ENCODE data around the gene LHPP. TPM values are rescaled to one million over a fixed set of nuclear protein-coding genes. Genes with fewer than 3 reads are reported as not detected.

Gene LHPP
- total and polyA plus RNA-seq, 2 experiments from 2014 or later, result 19.0 to 22.9 TPM

DNA sequence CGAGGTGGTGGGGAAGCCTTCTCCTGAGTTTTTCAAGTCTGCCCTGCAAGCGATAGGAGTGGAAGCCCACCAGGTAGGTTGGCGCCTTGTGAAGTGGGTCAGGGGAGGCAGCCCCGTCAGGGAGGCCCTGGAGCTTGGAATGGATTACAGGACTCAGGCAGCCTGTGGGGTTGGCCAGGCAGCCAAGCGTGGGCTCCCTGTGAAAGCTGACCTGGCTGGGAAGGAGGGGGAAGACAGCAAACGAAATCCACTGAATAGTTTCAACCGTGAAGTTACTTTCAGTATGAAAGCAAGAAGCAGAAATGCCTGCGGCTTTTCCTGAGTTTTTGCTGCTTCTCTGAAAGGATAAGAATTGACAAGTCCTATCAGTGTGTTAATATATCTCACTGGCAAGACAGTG is 36.4 kb downstream of the LHPP start:
- Histone ChIP-seq H3K36me3 (ENCODE audit: low read depth) (peaks cover 8% of the 10 kb centered on the region), H2AFZ (no peak overlapping the region), H3K27ac (no peak overlapping the region), H3K4me2 (ENCODE audit: unreplicated experiment) (no peak overlapping the region), H3F3A (ENCODE audit: insufficient read depth) (no peaks in the 10 kb centered on the region), H3K79me2 (ENCODE audit: insufficient read depth) (no peaks in the 10 kb centered on the region), H3K9ac (no peak overlapping the region), H3K4me3 (no peak overlapping the region), H3K4me1 (ENCODE audit: insufficient read depth) (no peaks in the 10 kb centered on the region), H3K27me3 (replicated peaks; ENCODE audit: insufficient read depth) (no peaks in the 10 kb centered on the region), H3K9me3 (ENCODE audit: low read depth) (no peaks in the 10 kb centered on the region), H3K9me2 (ENCODE audit: insufficient read depth) (no peaks in the 10 kb centered on the region), H4K20me1 (ENCODE audit: insufficient read depth) (no peaks in the 10 kb centered on the region)
- in situ Hi-C loops (cut with MboI), result no loop called here
- WGBS, 2 experiments (ENCODE audit: low coverage in 1 of 2, low lambda C conversion rate in 2 of 2, missing lambda C conversion rate in 2 of 2), result 89 to 95% methylated on average over 8 of the region's 8 CpGs
- TF ChIP-seq EZH2phosphoT487 (IDR thresholded peaks at IDR 0.05; ENCODE audit: insufficient read depth, low read depth), result no peak
- no peak for TF ChIP-seq EZH2 (IDR thresholded peaks at IDR 0.05; ENCODE audit: insufficient read depth, poor library complexity, severe bottlenecking)
- DNase-seq, result no peak

DNA sequence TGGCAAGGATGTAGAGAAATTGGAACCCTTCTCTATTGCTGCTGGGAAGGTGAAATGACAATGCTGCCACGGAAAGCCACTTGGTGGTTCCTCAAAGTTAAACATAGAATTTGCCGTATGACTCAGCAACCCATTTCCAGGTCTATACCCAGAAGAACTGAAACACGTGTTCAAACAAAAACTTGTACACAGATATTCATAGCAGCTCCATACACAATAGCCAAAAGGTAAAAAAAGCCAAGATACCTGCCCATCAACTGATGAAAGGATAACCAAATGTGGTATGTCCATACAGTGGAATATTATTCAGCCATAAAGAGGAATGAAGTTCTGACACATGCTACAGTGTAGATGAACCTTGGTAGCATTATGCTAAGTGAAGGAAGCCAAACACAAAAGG is 39.1 kb downstream of the LHPP start:
- H3K79me2 ChIP-seq (ENCODE audit: insufficient read depth), result no peaks in the 10 kb centered on the region
- no peak overlapping the region for H3K4me2 ChIP-seq (ENCODE audit: unreplicated experiment)
- no peaks in the 10 kb centered on the region for H3K27me3 ChIP-seq (replicated peaks; ENCODE audit: insufficient read depth)
- no peak overlapping the region for H3K27ac ChIP-seq
- in situ Hi-C loops (cut with MboI), result no loop called here
- peaks cover 8% of the 10 kb centered on the region for H3K36me3 ChIP-seq (ENCODE audit: low read depth)
- H3K4me3 ChIP-seq, result no peak overlapping the region
- 89 to 96% methylated on average over 3 of the region's 3 CpGs for WGBS, 2 experiments (ENCODE audit: low coverage in 1 of 2, low lambda C conversion rate in 2 of 2, missing lambda C conversion rate in 2 of 2)
- H3K9me2 ChIP-seq (ENCODE audit: insufficient read depth), result no peaks in the 10 kb centered on the region
- H3K9me3 ChIP-seq (ENCODE audit: low read depth), result no peaks in the 10 kb centered on the region
- H3K4me1 ChIP-seq (ENCODE audit: insufficient read depth), result no peaks in the 10 kb centered on the region
- no peaks in the 10 kb centered on the region for H4K20me1 ChIP-seq (ENCODE audit: insufficient read depth)
- no peak for DNase-seq
- TF ChIP-seq EZH2phosphoT487 (IDR thresholded peaks at IDR 0.05; ENCODE audit: insufficient read depth, low read depth) (no peak), EZH2 (IDR thresholded peaks at IDR 0.05; ENCODE audit: insufficient read depth, poor library complexity, severe bottlenecking) (no peak)
- H2AFZ ChIP-seq, result no peak overlapping the region
- H3K9ac ChIP-seq, result no peak overlapping the region
- H3F3A ChIP-seq (ENCODE audit: insufficient read depth), result no peaks in the 10 kb centered on the region

DNA sequence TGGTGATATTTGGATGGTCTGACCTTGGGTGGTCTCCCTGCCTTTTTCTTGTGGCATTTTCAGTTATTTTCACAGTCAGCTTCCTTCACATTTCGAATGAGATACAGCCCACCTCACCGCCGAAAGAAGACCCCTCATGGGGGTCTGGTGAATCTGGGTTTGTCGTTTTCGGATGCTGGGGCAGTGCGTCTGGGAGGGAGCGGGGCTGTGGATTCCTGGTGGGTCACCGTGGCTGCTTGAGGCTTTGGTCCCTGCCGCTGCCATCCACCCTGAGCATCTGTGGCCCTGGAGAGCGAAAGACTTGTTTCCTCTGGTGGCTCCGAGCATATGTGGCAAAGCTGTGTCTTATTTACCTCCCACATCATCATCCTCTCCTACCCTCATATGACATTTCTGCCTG is 43.1 kb downstream of the LHPP start:
- WGBS, 2 experiments (ENCODE audit: low coverage in 1 of 2, low lambda C conversion rate in 2 of 2, missing lambda C conversion rate in 2 of 2), result 85 to 87% methylated on average over 11 of the region's 11 CpGs

DNA sequence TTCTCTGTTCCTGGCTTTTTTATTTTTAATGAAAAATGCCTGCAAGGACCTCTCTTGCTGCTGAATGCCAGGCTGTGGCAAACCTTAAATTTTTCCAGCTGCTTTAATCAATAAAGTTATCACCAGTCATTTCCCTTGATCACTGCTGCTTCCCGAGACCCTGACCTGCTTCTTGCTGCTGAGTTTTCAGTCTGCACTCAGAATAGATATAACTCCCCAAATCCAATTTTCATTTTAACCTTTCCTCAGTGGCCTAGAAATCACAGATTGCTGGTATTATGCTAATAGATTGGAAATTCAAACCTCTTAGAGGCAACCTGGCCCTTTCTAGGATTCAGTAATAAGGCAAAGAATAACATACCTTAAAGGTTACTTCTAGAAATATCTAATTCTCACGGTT is 43.7 kb downstream of the LHPP start:
- TF ChIP-seq EZH2 (IDR thresholded peaks at IDR 0.05; ENCODE audit: insufficient read depth, poor library complexity, severe bottlenecking) (no peak), EZH2phosphoT487 (IDR thresholded peaks at IDR 0.05; ENCODE audit: insufficient read depth, low read depth) (no peak)
- Histone ChIP-seq H3F3A (ENCODE audit: insufficient read depth) (no peaks in the 10 kb centered on the region), H3K4me1 (ENCODE audit: insufficient read depth) (no peaks in the 10 kb centered on the region), H2AFZ (no peak overlapping the region), H4K20me1 (ENCODE audit: insufficient read depth) (no peaks in the 10 kb centered on the region), H3K36me3 (ENCODE audit: low read depth) (peaks cover 8% of the 10 kb centered on the region), H3K9ac (no peak overlapping the region), H3K9me2 (ENCODE audit: insufficient read depth) (no peaks in the 10 kb centered on the region), H3K9me3 (ENCODE audit: low read depth) (no peaks in the 10 kb centered on the region), H3K27me3 (replicated peaks; ENCODE audit: insufficient read depth) (no peaks in the 10 kb centered on the region), H3K4me2 (ENCODE audit: unreplicated experiment) (no peak overlapping the region), H3K4me3 (no peak overlapping the region), H3K79me2 (ENCODE audit: insufficient read depth) (no peaks in the 10 kb centered on the region), H3K27ac (no peak overlapping the region)
- 77 to 79% methylated on average over 2 of the region's 2 CpGs for WGBS, 2 experiments (ENCODE audit: low coverage in 1 of 2, low lambda C conversion rate in 2 of 2, missing lambda C conversion rate in 2 of 2)
- in situ Hi-C loops (cut with MboI), result no loop called here
- no peak for DNase-seq

More for the DNA sequence above, 43.1 kb downstream of the LHPP start:
- Histone ChIP-seq H3K9me3 (ENCODE audit: low read depth) (no peaks in the 10 kb centered on the region), H2AFZ (no peak overlapping the region), H3K36me3 (ENCODE audit: low read depth) (peaks cover 8% of the 10 kb centered on the region), H3K4me2 (ENCODE audit: unreplicated experiment) (no peak overlapping the region), H3K9me2 (ENCODE audit: insufficient read depth) (no peaks in the 10 kb centered on the region), H3K27ac (no peak overlapping the region), H3K9ac (no peak overlapping the region), H4K20me1 (ENCODE audit: insufficient read depth) (no peaks in the 10 kb centered on the region), H3K4me1 (ENCODE audit: insufficient read depth) (no peaks in the 10 kb centered on the region), H3F3A (ENCODE audit: insufficient read depth) (no peaks in the 10 kb centered on the region), H3K27me3 (replicated peaks; ENCODE audit: insufficient read depth) (no peaks in the 10 kb centered on the region), H3K4me3 (no peak overlapping the region), H3K79me2 (ENCODE audit: insufficient read depth) (no peaks in the 10 kb centered on the region)
- TF ChIP-seq EZH2phosphoT487 (IDR thresholded peaks at IDR 0.05; ENCODE audit: insufficient read depth, low read depth) (no peak), EZH2 (IDR thresholded peaks at IDR 0.05; ENCODE audit: insufficient read depth, poor library complexity, severe bottlenecking) (no peak)
- in situ Hi-C loops (cut with MboI), result no loop called here
- DNase-seq, result no peak

DNA sequence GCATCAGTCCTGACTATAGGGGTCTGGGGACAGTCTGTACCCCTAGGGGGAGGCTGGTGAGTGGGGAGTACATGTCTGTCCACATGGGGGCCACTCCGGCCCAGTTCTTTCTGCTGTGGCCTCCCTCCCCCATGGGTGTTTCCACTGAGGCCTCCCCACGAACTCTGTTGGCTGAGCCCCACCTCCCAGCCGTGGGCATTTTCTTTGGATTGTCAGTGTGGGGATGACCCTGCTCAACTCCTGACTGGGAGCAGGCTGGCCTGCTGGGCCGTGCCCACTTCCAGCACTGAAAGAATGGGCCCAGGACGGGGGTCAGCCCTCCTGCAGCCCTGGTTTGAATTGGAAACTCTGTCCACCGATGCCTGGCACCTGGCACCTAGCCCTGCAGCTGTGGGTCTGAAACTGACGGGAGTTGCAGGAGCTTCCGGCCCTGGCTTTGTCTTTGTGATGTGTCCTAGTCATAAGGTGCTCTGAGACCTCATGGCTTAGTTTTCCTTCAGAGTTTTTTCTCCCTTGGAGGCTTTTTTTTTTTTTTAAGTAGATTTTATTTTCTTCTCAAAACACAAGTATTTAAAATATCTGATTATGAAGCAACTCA is 46.5 kb downstream of the LHPP start:
- TF ChIP-seq EZH2phosphoT487 (IDR thresholded peaks at IDR 0.05; ENCODE audit: insufficient read depth, low read depth) (no peak), EZH2 (IDR thresholded peaks at IDR 0.05; ENCODE audit: insufficient read depth, poor library complexity, severe bottlenecking) (no peak)

More for the DNA sequence above, 46.5 kb downstream of the LHPP start:
- DNase-seq, result no peak
- no peak overlapping the region for H3K27ac ChIP-seq
- H3K9me2 ChIP-seq (ENCODE audit: insufficient read depth), result no peaks in the 10 kb centered on the region
- no peaks in the 10 kb centered on the region for H4K20me1 ChIP-seq (ENCODE audit: insufficient read depth)
- no peaks in the 10 kb centered on the region for H3K79me2 ChIP-seq (ENCODE audit: insufficient read depth)
- H3K9me3 ChIP-seq (ENCODE audit: low read depth), result no peaks in the 10 kb centered on the region
- no peak overlapping the region for H2AFZ ChIP-seq
- no peak overlapping the region for H3K9ac ChIP-seq
- no peak overlapping the region for H3K4me3 ChIP-seq
- H3K4me1 ChIP-seq (ENCODE audit: insufficient read depth), result no peaks in the 10 kb centered on the region
- no peaks in the 10 kb centered on the region for H3F3A ChIP-seq (ENCODE audit: insufficient read depth)
- no peak overlapping the region for H3K4me2 ChIP-seq (ENCODE audit: unreplicated experiment)
- no peaks in the 10 kb centered on the region for H3K36me3 ChIP-seq (ENCODE audit: low read depth)
- in situ Hi-C loops (cut with MboI), result no loop called here
- 76 to 81% methylated on average over 8 of the region's 8 CpGs for WGBS, 2 experiments (ENCODE audit: low coverage in 1 of 2, low lambda C conversion rate in 2 of 2, missing lambda C conversion rate in 2 of 2)
- no peaks in the 10 kb centered on the region for H3K27me3 ChIP-seq (replicated peaks; ENCODE audit: insufficient read depth)

All from GM23248 (cell line).